Hepatocyte (in vitro differentiated cells): ENCODE results near the gene VSIR. TPM values are rescaled to one million over a fixed set of nuclear protein-coding genes. Genes with fewer than 3 reads are reported as not detected.
A peak's percentile ranks its signal among the peaks of the same experiment; 100 is the strongest.

ENCODE experiments used
- DNase-seq: peaks from one replicate; pipeline ENCODE4 v3.0.0-alpha.2; 2016; ENCODE audit warnings: low spot score
- H2AFZ ChIP-seq: fragments of 200-600 bp; sonication (generic); 2 replicates; pipeline ENCODE4 v1.6.0; 2016; ENCODE audit warnings: antibody characterized with exemption, mild to moderate bottlenecking
- H3K27ac ChIP-seq: fragments of 200-600 bp; sonication (generic); 2 replicates; pipeline ENCODE4 v1.5.1; 2016; ENCODE audit warnings: mild to moderate bottlenecking
- H3K27me3 ChIP-seq: fragments of 200-600 bp; sonication (generic); 2 replicates; pipeline ENCODE4 v1.6.1; 2016
- H3K36me3 ChIP-seq: fragments of 200-600 bp; sonication (generic); replicated peaks from 2 replicates; pipeline ENCODE4 v1.5.1; 2016; ENCODE audit warnings: low read depth; ENCODE audit not compliant: insufficient read depth
- H3K4me1 ChIP-seq: fragments of 200-600 bp; sonication (generic); 2 replicates; pipeline ENCODE4 v1.5.1; 2016; ENCODE audit warnings: mild to moderate bottlenecking, moderate library complexity; ENCODE audit not compliant: insufficient read depth
- H3K4me2 ChIP-seq: fragments of 200-600 bp; sonication (generic); 2 replicates; pipeline ENCODE4 v1.6.0; 2016
- H3K4me3 ChIP-seq: fragments of 200-600 bp; sonication (generic); 2 replicates; pipeline ENCODE4 v1.5.1; 2016; ENCODE audit warnings: mild to moderate bottlenecking
- H3K79me2 ChIP-seq: fragments of 200-600 bp; sonication (generic); 2 replicates; pipeline ENCODE4 v1.6.0; 2017; ENCODE audit warnings: mild to moderate bottlenecking
- H3K9me2 ChIP-seq: fragments of 200-600 bp; sonication (generic); replicated peaks from 2 replicates; pipeline ENCODE4 v1.6.0; 2017; ENCODE audit warnings: mild to moderate bottlenecking; ENCODE audit not compliant: insufficient read depth
- H3K9me3 ChIP-seq: fragments of 200-600 bp; sonication (generic); 2 replicates; pipeline ENCODE4 v1.5.1; 2016; ENCODE audit warnings: low read depth, mild to moderate bottlenecking
- H4K20me1 ChIP-seq: fragments of 200-600 bp; sonication (generic); 2 replicates; pipeline ENCODE4 v1.6.0; 2016; ENCODE audit warnings: mild to moderate bottlenecking; ENCODE audit not compliant: insufficient read depth, poor library complexity, severe bottlenecking
- CTCF ChIP-seq: fragments of 200-600 bp; sonication (generic); IDR thresholded peaks from 2 replicates; pipeline ENCODE4 v1.5.1; 2016; ENCODE audit warnings: antibody characterized with exemption, mild to moderate bottlenecking; ENCODE audit not compliant: poor library complexity
- EZH2 ChIP-seq: fragments of 200-600 bp; sonication (generic); IDR thresholded peaks from 2 replicates; pipeline ENCODE4 v1.6.1; 2016; ENCODE audit warnings: antibody characterized with exemption, mild to moderate bottlenecking, borderline replicate concordance
- EZH2phosphoT487 ChIP-seq: fragments of 200-600 bp; sonication (generic); IDR thresholded peaks from one replicate; pipeline ENCODE4 v1.6.1; 2018; ENCODE audit warnings: antibody characterized with exemption, mild to moderate bottlenecking, low read depth, moderate library complexity; ENCODE audit not compliant: unreplicated experiment, severe bottlenecking
- WGBS: methylation state at CpG from one replicate; pipeline ENCODE4 v1.1.6; 2016; ENCODE audit warnings: low lambda C conversion rate; ENCODE audit errors: missing lambda C conversion rate; 5-methylcytosine and 5-hydroxymethylcytosine counted together
- polyA plus RNA-seq: library from polyadenylated mRNA; unstranded; fragments of >200 nt; fragmentation: Nextera tagmentation; extraction: Ambion mirVana; gene quantifications from 2 replicates; pipeline ENCODE4 v1.2.1, GENCODE V29; 2016
- total RNA-seq: library from RNA; depleted of rRNA; stranded (reverse); fragments of >200 nt; gene quantifications from 2 replicates; pipeline ENCODE4 v1.2.3, GENCODE V29; 2014

VSIR gene
- total and polyA plus RNA-seq, 2 experiments from 2014 or later, result 13.6 to 45.5 TPM

GRCh38 chr10:71749396-71749795 lies 23.9 kb downstream of the VSIR start:
- Histone ChIP-seq H3K27ac (no peak overlapping the region), H3K79me2 (no peaks in the 10 kb centered on the region)
- 100% methylated on average over 4 of the region's 4 CpGs for WGBS

GRCh38 chr10:71748671-71749191 lies 24.6 kb downstream of the VSIR start:
- H3K4me3 ChIP-seq, result no peak overlapping the region
- H3K4me2 ChIP-seq, result no peak overlapping the region
- H4K20me1 ChIP-seq, result no peaks in the 10 kb centered on the region
- no peak overlapping the region for H2AFZ ChIP-seq
- H3K9me2 ChIP-seq, result no peaks in the 10 kb centered on the region
- H3K27me3 ChIP-seq, result no peaks in the 10 kb centered on the region
- H3K36me3 ChIP-seq, result no peaks in the 10 kb centered on the region
- 77% methylated on average over 15 of the region's 15 CpGs for WGBS
- H3K27ac ChIP-seq, result no peak overlapping the region
- H3K4me1 ChIP-seq, result peaks cover 35% of the 10 kb centered on the region
- no peaks in the 10 kb centered on the region for H3K9me3 ChIP-seq
- H3K79me2 ChIP-seq, result no peaks in the 10 kb centered on the region
- no peak for DNase-seq
- TF ChIP-seq EZH2, result no peak
- no peak for TF ChIP-seq EZH2phosphoT487
- TF ChIP-seq CTCF, result no peak

More at GRCh38 chr10:71749396-71749795, 23.9 kb downstream of the VSIR start:
- Histone ChIP-seq H3K9me3 (no peaks in the 10 kb centered on the region), H2AFZ (no peak overlapping the region), H3K4me1 (peaks cover 36% of the 10 kb centered on the region), H3K36me3 (no peaks in the 10 kb centered on the region), H3K9me2 (no peaks in the 10 kb centered on the region), H3K4me2 (no peak overlapping the region), H3K27me3 (no peaks in the 10 kb centered on the region), H4K20me1 (no peaks in the 10 kb centered on the region), H3K4me3 (no peak overlapping the region)
- no peak for TF ChIP-seq CTCF
- TF ChIP-seq EZH2, result no peak
- TF ChIP-seq EZH2phosphoT487, result no peak
- DNase-seq, result no peak

- Histone ChIP-seq H3K27me3 (no peaks in the 10 kb centered on the region), H3K4me2 (no peak overlapping the region), H2AFZ (no peak overlapping the region), H3K4me1 (peaks cover 28% of the 10 kb centered on the region), H3K4me3 (no peak overlapping the region), H3K9me2 (no peaks in the 10 kb centered on the region), H3K36me3 (no peaks in the 10 kb centered on the region), H3K79me2 (no peaks in the 10 kb centered on the region), H3K27ac (peak overlapping the region; percentile 67), H3K9me3 (no peaks in the 10 kb centered on the region), H4K20me1 (no peaks in the 10 kb centered on the region)
- TF ChIP-seq EZH2 (no peak), CTCF (no peak)
- no peak for DNase-seq
- 74% methylated on average over 14 of the region's 14 CpGs for WGBS
These were observed 25.5 kb downstream of the VSIR start for GRCh38 chr10:71747551-71748523.
